H9 (cell line): ENCODE results near the gene LSS. TPM values are rescaled to one million over a fixed set of nuclear protein-coding genes. Genes with fewer than 3 reads are reported as not detected.
A peak's percentile ranks its signal among the peaks of the same experiment; 100 is the strongest.

Source experiments
- DNase-seq: peaks from one replicate; pipeline ENCODE4 v3.0.0-alpha.2; 2017
- H2AFZ ChIP-seq: one replicate; pipeline ENCODE4 v1.6.1; 2013; ENCODE audit warnings: mild to moderate bottlenecking, low read length, control low read depth, moderate library complexity
- H2AK5ac ChIP-seq: 2 replicates; pipeline ENCODE4 v1.6.1; 2013; ENCODE audit warnings: low read length, control low read depth, mixed read lengths; ENCODE audit not compliant: insufficient read length
- H2BK120ac ChIP-seq: one replicate; pipeline ENCODE4 v1.6.1; 2013; ENCODE audit warnings: low read depth, mild to moderate bottlenecking, low read length, control low read depth, inconsistent platforms; ENCODE audit not compliant: poor library complexity, severe bottlenecking
- H2BK12ac ChIP-seq: 2 replicates; pipeline ENCODE4 v1.6.1; 2013; ENCODE audit warnings: low read length, control low read depth, mixed read lengths, low read depth; ENCODE audit not compliant: insufficient read length
- H2BK15ac ChIP-seq: 2 replicates; pipeline ENCODE4 v1.6.1; 2013; ENCODE audit warnings: low read depth, low read length, control low read depth
- H2BK20ac ChIP-seq: one replicate; pipeline ENCODE4 v1.6.1; 2013; ENCODE audit warnings: low read depth, mild to moderate bottlenecking, low read length, control low read depth, inconsistent platforms; ENCODE audit not compliant: poor library complexity, severe bottlenecking
- H2BK5ac ChIP-seq: 2 replicates; pipeline ENCODE4 v1.6.1; 2013; ENCODE audit warnings: low read length, control low read depth, mixed read lengths; ENCODE audit not compliant: insufficient read length
- H3K14ac ChIP-seq: 2 replicates; pipeline ENCODE4 v1.6.1; 2013; ENCODE audit warnings: low read length, control low read depth; ENCODE audit not compliant: insufficient read depth
- H3K18ac ChIP-seq: 2 replicates; pipeline ENCODE4 v1.6.1; 2013; ENCODE audit warnings: low read depth, mild to moderate bottlenecking, mixed read lengths, low read length, control low read depth; ENCODE audit not compliant: insufficient read length
- H3K23ac ChIP-seq: 2 replicates; pipeline ENCODE4 v1.6.1; 2013; ENCODE audit warnings: low read length, control low read depth, mixed read lengths, low read depth; ENCODE audit not compliant: insufficient read length
- H3K23me2 ChIP-seq: 2 replicates; pipeline ENCODE4 v1.6.1; 2013; ENCODE audit warnings: low read depth, mild to moderate bottlenecking, mixed read lengths, low read length, control low read depth; ENCODE audit not compliant: insufficient read length, poor library complexity, severe bottlenecking
- H3K27ac ChIP-seq: 2 replicates; pipeline ENCODE4 v1.5.1; 2013; ENCODE audit warnings: low read length, control low read depth, mixed read lengths, low read depth; ENCODE audit not compliant: insufficient read length
- H3K27me3 ChIP-seq: 2 replicates; pipeline ENCODE4 v1.6.1; 2013; ENCODE audit warnings: low read length, control low read depth, inconsistent platforms; ENCODE audit not compliant: insufficient read depth
- H3K4ac ChIP-seq: 2 replicates; pipeline ENCODE4 v1.6.1; 2013; ENCODE audit warnings: low read depth, mild to moderate bottlenecking, control low read depth, inconsistent platforms, low read length, moderate library complexity
- H3K4me1 ChIP-seq: 2 replicates; pipeline ENCODE4 v1.6.1; 2013; ENCODE audit warnings: low read length, control low read depth, inconsistent platforms; ENCODE audit not compliant: insufficient read depth
- H3K4me2 ChIP-seq: 2 replicates; pipeline ENCODE4 v1.6.1; 2013; ENCODE audit warnings: low read length, control low read depth, mixed read lengths; ENCODE audit not compliant: insufficient read length, insufficient read depth
- H3K56ac ChIP-seq: 2 replicates; pipeline ENCODE4 v1.6.1; 2013; ENCODE audit warnings: low read depth, mild to moderate bottlenecking, mixed read lengths, low read length, control low read depth; ENCODE audit not compliant: insufficient read length
- H3K79me1 ChIP-seq: 2 replicates; pipeline ENCODE4 v1.6.1; 2013; ENCODE audit warnings: low read depth, mild to moderate bottlenecking, moderate library complexity, low read length, control low read depth, inconsistent platforms; ENCODE audit not compliant: insufficient read depth, poor library complexity, severe bottlenecking
- H3K79me2 ChIP-seq: 2 replicates; pipeline ENCODE4 v1.6.1; 2013; ENCODE audit warnings: low read length, control low read depth, inconsistent platforms; ENCODE audit not compliant: insufficient read depth
- H3K9ac ChIP-seq: 2 replicates; pipeline ENCODE4 v1.6.1; 2013; ENCODE audit warnings: low read length, control low read depth, mixed read lengths; ENCODE audit not compliant: insufficient read length; ENCODE audit errors: extremely low read depth
- H3K9me3 ChIP-seq: one replicate; pipeline ENCODE4 v1.6.1; 2013; ENCODE audit warnings: low read depth, low read length, inconsistent platforms; ENCODE audit not compliant: control insufficient read depth
- H3T11ph ChIP-seq: one replicate; pipeline ENCODE4 v1.6.1; 2013; ENCODE audit warnings: mild to moderate bottlenecking, low read length, control low read depth, inconsistent platforms
- H4K20me1 ChIP-seq: one replicate; pipeline ENCODE4 v1.6.1; 2013; ENCODE audit not compliant: control insufficient read depth, insufficient read length, insufficient read depth
- H4K5ac ChIP-seq: 2 replicates; pipeline ENCODE4 v1.6.1; 2013; ENCODE audit warnings: low read depth, mild to moderate bottlenecking, mixed read lengths, low read length, control low read depth; ENCODE audit not compliant: insufficient read length
- H4K8ac ChIP-seq: replicated peaks from 2 replicates; pipeline ENCODE4 v1.6.1; 2013; ENCODE audit warnings: low read length, control low read depth, mixed read lengths, low read depth; ENCODE audit not compliant: insufficient read length
- H4K91ac ChIP-seq: 2 replicates; pipeline ENCODE4 v1.6.1; 2013; ENCODE audit warnings: low read depth, mild to moderate bottlenecking, moderate library complexity, mixed read lengths, low read length, control low read depth; ENCODE audit not compliant: insufficient read length
- H3K27ac Mint-ChIP-seq, 3 experiments: 2 replicates in 2 of 3; 3 replicates in 1 of 3; pipeline ENCODE4 v1.8.0; 2020 to 2021; ENCODE audit warnings: mixed read lengths in 3 of 3, mild to moderate bottlenecking in 1 of 3, moderate library complexity in 1 of 3
- H3K27me3 Mint-ChIP-seq: 2 replicates; pipeline ENCODE4 v1.8.0; 2021; ENCODE audit warnings: low read depth, mild to moderate bottlenecking, moderate library complexity, mixed read lengths
- H3K36me3 Mint-ChIP-seq, 3 experiments: 2 replicates in 2 of 3; 3 replicates in 1 of 3; pipeline ENCODE4 v1.8.0; 2020 to 2021; ENCODE audit warnings: low read depth in 3 of 3, mixed read lengths in 3 of 3; ENCODE audit not compliant: insufficient read depth in 1 of 3
- H3K4me1 Mint-ChIP-seq, 2 experiments: 2 replicates each; pipeline ENCODE4 v1.8.0; 2020; ENCODE audit warnings: mixed read lengths in 2 of 2
- H3K4me3 Mint-ChIP-seq, 2 experiments: 2 replicates in 1 of 2; 3 replicates in 1 of 2; pipeline ENCODE4 v1.8.0; 2020 to 2021; ENCODE audit warnings: mild to moderate bottlenecking in 2 of 2, mixed read lengths in 2 of 2, moderate library complexity in 1 of 2
- H3K9me3 Mint-ChIP-seq, 2 experiments: 2 replicates in 1 of 2; 3 replicates in 1 of 2; pipeline ENCODE4 v1.8.0; 2020; ENCODE audit warnings: mild to moderate bottlenecking in 2 of 2, mixed read lengths in 2 of 2, moderate library complexity in 1 of 2
- WGBS: extraction: QIAGEN DNeasy Blood & Tissue Kit; methylation state at CpG from one replicate; pipeline ENCODE4 v1.1.7; 2013; ENCODE audit warnings: missing lambda C conversion rate, low lambda C conversion rate, mixed read lengths; ENCODE audit not compliant: insufficient read length; ENCODE audit errors: extremely low coverage; 5-methylcytosine and 5-hydroxymethylcytosine counted together
- total RNA-seq: library from RNA; stranded (reverse); gene quantifications from 2 replicates; pipeline ENCODE4 v1.2.1, GENCODE V29; 2021
- TF ChIP-seq, protein P1 (sequence below): fragments of 200-600 bp; sonication (generic); conservative IDR thresholded peaks from 3 replicates; pipeline ENCODE4 v1.8.0; 2021; ENCODE audit warnings: antibody characterized with exemption, mild to moderate bottlenecking

The LSS gene
- total RNA-seq, 1 experiment from 2014 or later: 69.2 TPM

DNA sequence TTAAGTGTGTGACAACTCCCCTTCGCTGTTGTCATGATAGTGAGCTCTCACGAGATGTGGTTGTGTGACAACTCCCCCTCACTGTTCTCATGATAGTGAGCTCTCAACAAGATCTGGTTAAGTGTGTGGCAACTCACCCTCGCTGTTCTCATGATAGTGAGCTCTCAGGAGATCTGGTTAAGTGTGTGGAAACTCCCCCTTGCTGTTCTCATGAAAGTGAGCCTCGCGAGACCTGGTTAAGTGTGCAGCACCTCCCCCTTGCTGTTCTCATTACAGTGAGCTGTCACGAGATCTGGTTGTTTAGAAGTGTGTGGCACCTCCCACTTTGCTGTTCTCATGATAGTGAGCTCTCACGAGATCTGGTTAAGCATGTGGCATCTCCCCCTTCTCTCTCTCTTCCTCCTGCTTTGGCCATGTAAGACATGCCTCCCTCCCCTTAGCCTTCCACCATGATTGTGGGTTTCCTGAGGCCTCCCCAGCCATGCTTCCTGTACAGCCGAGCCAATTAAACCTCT lies 25.1 kb upstream of the LSS start:
- TF ChIP-seq, protein P1, sequence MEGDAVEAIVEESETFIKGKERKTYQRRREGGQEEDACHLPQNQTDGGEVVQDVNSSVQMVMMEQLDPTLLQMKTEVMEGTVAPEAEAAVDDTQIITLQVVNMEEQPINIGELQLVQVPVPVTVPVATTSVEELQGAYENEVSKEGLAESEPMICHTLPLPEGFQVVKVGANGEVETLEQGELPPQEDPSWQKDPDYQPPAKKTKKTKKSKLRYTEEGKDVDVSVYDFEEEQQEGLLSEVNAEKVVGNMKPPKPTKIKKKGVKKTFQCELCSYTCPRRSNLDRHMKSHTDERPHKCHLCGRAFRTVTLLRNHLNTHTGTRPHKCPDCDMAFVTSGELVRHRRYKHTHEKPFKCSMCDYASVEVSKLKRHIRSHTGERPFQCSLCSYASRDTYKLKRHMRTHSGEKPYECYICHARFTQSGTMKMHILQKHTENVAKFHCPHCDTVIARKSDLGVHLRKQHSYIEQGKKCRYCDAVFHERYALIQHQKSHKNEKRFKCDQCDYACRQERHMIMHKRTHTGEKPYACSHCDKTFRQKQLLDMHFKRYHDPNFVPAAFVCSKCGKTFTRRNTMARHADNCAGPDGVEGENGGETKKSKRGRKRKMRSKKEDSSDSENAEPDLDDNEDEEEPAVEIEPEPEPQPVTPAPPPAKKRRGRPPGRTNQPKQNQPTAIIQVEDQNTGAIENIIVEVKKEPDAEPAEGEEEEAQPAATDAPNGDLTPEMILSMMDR: no peak
- H3K27ac ChIP-seq: no peak overlapping the region
- H3K4me1 Mint-ChIP-seq: no peaks in the 10 kb centered on the region

More for the DNA sequence above, 25.1 kb upstream of the LSS start:
- H3K4me3 Mint-ChIP-seq: no peak overlapping the region
- H4K91ac ChIP-seq: no peak overlapping the region
- H3K4me1 ChIP-seq: no peaks in the 10 kb centered on the region
- no peaks in the 10 kb centered on the region for H4K20me1 ChIP-seq
- no peaks in the 10 kb centered on the region for H3K23me2 ChIP-seq
- no peak overlapping the region for H2BK15ac ChIP-seq
- H2BK120ac ChIP-seq: no peak overlapping the region
- no peak overlapping the region for H3K23ac ChIP-seq
- H3K27ac Mint-ChIP-seq: peak overlapping the region in 2 of 3 experiments; percentile 50 to 68; a peak in 3 of 7 replicates
- H3K4ac ChIP-seq: no peak overlapping the region
- no peak overlapping the region for H3K14ac ChIP-seq
- H3K27me3 Mint-ChIP-seq: no peaks in the 10 kb centered on the region
- no peaks in the 10 kb centered on the region for H3K79me1 ChIP-seq
- no peak overlapping the region for H2BK5ac ChIP-seq
- H3K9ac ChIP-seq: no peak overlapping the region
- H3K9me3 Mint-ChIP-seq: no peaks in the 10 kb centered on the region
- no peaks in the 10 kb centered on the region for H3K9me3 ChIP-seq
- DNase-seq: no peak
- H2AFZ ChIP-seq: no peak overlapping the region
- no peak overlapping the region for H3K56ac ChIP-seq
- peaks cover 58 to 96% (median 84%) of the 10 kb centered on the region in 3 experiments for H3K36me3 Mint-ChIP-seq
- H4K8ac ChIP-seq: no peak overlapping the region
- H3K18ac ChIP-seq: no peak overlapping the region
- WGBS: no CpG with 5 or more reads among the region's 8 CpGs
- no peak overlapping the region for H3T11ph ChIP-seq
- H2AK5ac ChIP-seq: no peak overlapping the region
- no peak overlapping the region for H2BK20ac ChIP-seq
- no peaks in the 10 kb centered on the region for H3K27me3 ChIP-seq
- H3K4me2 ChIP-seq: no peak overlapping the region
- no peaks in the 10 kb centered on the region for H3K79me2 ChIP-seq
- H4K5ac ChIP-seq: no peak overlapping the region
- no peak overlapping the region for H2BK12ac ChIP-seq
